ENCODE results near the gene GRIK1. TPM values are rescaled to one million over a fixed set of nuclear protein-coding genes. Genes with fewer than 3 reads are reported as not detected.

Gene GRIK1
- total RNA-seq, 3 donors from 2014 or later: 0.38 to 0.41 TPM; not detected in 1

- peak in 1 of 3 donors; percentile 27 for DNase-seq
- intact Hi-C loops (cut with DNase I, micrococcal nuclease): no loop called here
- no peak overlapping the region for H3K4me3 ChIP-seq
- TF ChIP-seq, protein P1, sequence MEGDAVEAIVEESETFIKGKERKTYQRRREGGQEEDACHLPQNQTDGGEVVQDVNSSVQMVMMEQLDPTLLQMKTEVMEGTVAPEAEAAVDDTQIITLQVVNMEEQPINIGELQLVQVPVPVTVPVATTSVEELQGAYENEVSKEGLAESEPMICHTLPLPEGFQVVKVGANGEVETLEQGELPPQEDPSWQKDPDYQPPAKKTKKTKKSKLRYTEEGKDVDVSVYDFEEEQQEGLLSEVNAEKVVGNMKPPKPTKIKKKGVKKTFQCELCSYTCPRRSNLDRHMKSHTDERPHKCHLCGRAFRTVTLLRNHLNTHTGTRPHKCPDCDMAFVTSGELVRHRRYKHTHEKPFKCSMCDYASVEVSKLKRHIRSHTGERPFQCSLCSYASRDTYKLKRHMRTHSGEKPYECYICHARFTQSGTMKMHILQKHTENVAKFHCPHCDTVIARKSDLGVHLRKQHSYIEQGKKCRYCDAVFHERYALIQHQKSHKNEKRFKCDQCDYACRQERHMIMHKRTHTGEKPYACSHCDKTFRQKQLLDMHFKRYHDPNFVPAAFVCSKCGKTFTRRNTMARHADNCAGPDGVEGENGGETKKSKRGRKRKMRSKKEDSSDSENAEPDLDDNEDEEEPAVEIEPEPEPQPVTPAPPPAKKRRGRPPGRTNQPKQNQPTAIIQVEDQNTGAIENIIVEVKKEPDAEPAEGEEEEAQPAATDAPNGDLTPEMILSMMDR (IDR thresholded peaks at IDR 0.05): no peak
- H3K4me1 ChIP-seq (ENCODE audit: low read depth): no peaks in the 10 kb centered on the region
- peak; percentile 91 for ATAC-seq
- H3K9me3 ChIP-seq: no peaks in the 10 kb centered on the region
- H3K36me3 ChIP-seq (ENCODE audit: low read depth): no peaks in the 10 kb centered on the region
Observed at GRCh38 chr21:29725025-29725736, 214.6 kb downstream of the GRIK1 start.

GRCh38 chr21:29721964-29722363 is 217.8 kb downstream of the GRIK1 start:
- TF ChIP-seq, protein P1 (IDR thresholded peaks at IDR 0.05): no peak
- ATAC-seq (no peak), DNase-seq (no peak)
- intact Hi-C loops (cut with DNase I, micrococcal nuclease): no loop called here
- H3K9me3 ChIP-seq: no peaks in the 10 kb centered on the region
- H3K36me3 ChIP-seq (ENCODE audit: low read depth): no peaks in the 10 kb centered on the region
- H3K4me1 ChIP-seq (ENCODE audit: low read depth): no peaks in the 10 kb centered on the region
- H3K4me3 ChIP-seq: no peak overlapping the region

DNA sequence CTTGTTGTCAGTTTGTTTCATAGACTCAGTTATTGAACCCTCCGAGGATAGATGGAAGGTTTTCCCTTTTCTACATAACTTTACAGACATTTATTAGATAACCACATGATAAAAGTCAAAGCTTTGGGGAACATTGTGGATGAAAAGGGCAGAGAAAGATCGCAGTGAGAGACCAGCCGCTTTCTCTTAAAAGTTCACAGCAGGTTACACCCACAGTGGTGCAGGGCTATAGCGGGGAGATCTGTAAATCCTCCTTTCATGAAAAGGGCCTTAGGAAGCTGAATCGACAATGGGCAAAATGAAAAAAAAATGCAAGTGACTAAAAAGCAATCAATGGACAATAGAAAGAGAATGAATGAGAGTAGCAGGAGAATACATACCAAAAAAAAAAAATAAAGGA is 218.6 kb downstream of the GRIK1 start:
- DNase-seq: no peak
- Histone ChIP-seq H3K4me1 (ENCODE audit: low read depth) (no peaks in the 10 kb centered on the region), H3K4me3 (no peak overlapping the region), H3K9me3 (no peaks in the 10 kb centered on the region), H3K36me3 (ENCODE audit: low read depth) (no peaks in the 10 kb centered on the region)
- intact Hi-C loops (cut with DNase I, micrococcal nuclease): no loop called here
- TF ChIP-seq, protein P1 (IDR thresholded peaks at IDR 0.05): no peak
- no peak for ATAC-seq

GRCh38 chr21:29719521-29719920 is 220.3 kb downstream of the GRIK1 start:
- TF ChIP-seq, protein P1 (IDR thresholded peaks at IDR 0.05): no peak

GRCh38 chr21:29718081-29718815 is 221.5 kb downstream of the GRIK1 start:
- Histone ChIP-seq H3K9me3 (no peaks in the 10 kb centered on the region), H3K4me3 (no peak overlapping the region), H3K36me3 (ENCODE audit: low read depth) (no peaks in the 10 kb centered on the region), H3K4me1 (ENCODE audit: low read depth) (no peaks in the 10 kb centered on the region)
- TF ChIP-seq, protein P1 (IDR thresholded peaks at IDR 0.05): no peak
- no peak for ATAC-seq
- DNase-seq: no peak
- intact Hi-C loops (cut with DNase I, micrococcal nuclease): no loop called here

More at GRCh38 chr21:29719521-29719920, 220.3 kb downstream of the GRIK1 start:
- no peaks in the 10 kb centered on the region for H3K36me3 ChIP-seq (ENCODE audit: low read depth)
- no peak for ATAC-seq
- H3K4me1 ChIP-seq (ENCODE audit: low read depth): no peaks in the 10 kb centered on the region
- no peak for DNase-seq
- H3K9me3 ChIP-seq: no peaks in the 10 kb centered on the region
- intact Hi-C loops (cut with DNase I, micrococcal nuclease): no loop called here
- no peak overlapping the region for H3K4me3 ChIP-seq

All from mucosa of descending colon (tissue), 3 donors.